NCI-H2107 treated with DMSO at 0.1 percent for 48 hours (cell line): ENCODE measurements around the gene ZNF267.
"Not testable (repeated sequence)": the region's sequence is repeated elsewhere in the genome, so short reads cannot be mapped to it uniquely, and the experiment has no call there.

Source experiments
- DNase-seq: peaks from one replicate; lab custom pipeline; 2025; ENCODE audit not compliant: unreplicated experiment; lab: John Stamatoyannopoulos, UW

Gene ZNF267

DNA sequence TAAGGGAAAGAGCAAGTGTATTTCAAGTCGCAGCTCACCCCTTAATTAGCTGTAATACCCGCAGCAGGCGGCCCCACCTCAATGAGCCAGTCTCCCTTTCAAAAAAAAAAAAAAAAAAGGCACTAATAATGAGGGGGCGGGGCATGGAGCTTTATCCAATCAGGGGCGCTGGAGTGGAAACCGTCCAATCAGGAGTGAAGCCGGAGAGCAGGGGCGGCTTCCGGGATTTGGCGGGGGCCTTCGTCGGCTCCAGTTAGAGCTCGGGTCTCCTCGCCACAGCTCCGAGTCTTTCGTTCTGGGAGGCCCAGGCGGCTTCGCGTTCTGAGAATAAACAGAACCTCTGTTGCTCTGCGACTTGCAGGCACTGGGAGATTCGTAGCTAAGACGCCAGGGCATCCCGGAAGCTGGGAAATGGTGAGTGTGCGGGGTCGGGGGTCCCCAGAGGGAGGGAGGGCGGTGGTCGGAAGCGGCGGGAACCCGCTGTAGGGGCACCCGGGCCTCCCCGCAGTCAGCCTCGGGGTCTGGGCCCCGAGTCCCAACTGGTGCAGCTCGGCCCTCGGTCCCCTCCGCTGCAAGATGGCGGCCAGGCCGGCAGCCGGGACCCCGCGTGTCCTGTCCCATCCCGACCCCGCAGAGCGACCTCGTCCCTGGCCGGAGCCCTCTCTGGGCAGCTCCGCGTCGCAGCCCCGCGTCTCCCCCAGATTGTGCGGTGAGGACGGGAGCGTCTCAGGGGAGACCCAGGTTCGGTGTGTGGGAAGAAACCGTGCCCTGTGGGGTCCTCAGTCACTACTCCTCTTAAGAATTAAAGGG lies at the start of gene ZNF267:
Gene ZNF267 (plus strand): TSS at position 252 of the 810 bp plus-strand sequence. CDS start 160 bp downstream, at position 412.
- peak; percentile 74 for DNase-seq

DNA sequence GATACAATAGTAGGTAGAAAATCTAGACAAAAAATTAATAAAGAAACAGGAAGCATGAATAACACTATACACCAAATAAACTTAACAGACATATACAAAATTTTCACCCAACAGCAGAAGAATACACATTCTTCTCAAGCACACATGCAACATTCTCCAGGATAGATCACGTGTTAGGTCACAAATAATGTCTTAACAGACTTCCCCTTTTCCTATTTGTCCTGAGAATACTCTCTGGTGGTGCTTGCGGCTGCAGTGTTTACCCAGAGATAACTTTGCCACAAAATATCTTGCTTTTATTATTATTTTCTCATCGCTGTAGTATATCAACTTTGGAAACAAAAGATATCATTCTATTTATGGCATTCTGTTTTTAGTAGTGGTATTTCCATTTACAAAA lies 40.6 kb upstream of the ZNF267 start:
- DNase-seq, result no peak

- DNase-seq, result not testable (repeated sequence)
Observed at GRCh38 chr16:31836396-31836795, 37.2 kb upstream of the ZNF267 start.

DNA sequence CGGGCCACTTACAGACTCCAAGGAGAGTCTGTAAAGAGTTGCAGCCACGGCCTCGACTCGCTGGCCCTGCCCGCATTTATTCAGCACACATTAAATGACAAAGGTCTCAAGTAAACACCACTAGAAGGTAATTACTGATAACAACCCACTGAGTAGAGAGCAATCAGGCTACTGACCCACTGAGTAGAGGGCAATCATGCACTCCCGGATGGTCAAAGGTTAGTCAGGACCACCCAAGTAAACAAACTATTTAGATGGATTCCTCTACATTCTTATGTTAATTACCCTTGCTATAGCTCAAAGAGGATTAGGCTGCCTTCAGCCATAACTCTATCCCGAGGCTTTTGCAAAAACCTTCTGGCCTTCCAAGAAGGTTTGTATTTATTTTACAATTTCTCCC lies 30.7 kb upstream of the ZNF267 start:
- no peak for DNase-seq

GRCh38 chr16:31848572-31848971 lies 25.0 kb upstream of the ZNF267 start:
- DNase-seq, result not testable (repeated sequence)

DNA sequence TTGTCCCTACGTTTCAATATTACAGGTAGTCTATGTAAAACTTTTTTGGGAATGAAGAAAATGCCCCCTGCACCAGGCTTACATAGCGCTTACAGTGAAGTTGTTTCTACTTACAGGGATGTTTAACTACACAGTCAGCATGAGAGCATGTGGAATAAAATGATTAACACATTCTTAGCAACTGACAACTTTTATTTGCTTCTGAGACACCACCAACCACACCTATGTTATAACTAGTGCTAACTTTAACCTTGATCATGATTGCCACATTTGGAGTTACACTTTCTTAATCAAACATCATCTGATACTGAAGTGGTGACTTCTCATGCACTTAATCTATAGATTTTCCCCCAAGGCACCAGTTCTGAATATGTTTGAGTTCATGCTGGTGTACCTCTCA lies 20.3 kb upstream of the ZNF267 start:
- DNase-seq, result no peak

DNA sequence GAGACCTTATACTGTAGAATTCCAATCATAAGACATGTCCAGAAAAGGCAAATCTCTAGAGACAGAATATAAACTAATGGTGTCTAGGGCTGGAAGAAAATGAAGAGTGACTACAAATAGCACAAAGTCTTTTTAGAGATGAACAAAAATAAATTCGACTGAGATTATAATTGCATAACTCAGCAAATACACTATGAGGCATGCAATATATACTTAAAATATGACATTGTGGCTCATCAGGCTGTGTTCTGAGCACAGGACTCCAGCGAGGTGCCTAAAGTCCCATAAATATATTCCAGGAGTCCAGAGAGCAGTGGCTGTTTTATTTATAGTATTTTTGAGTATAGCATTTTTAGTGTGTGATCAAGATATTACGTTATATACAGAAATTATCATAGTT lies 13.1 kb upstream of the ZNF267 start:
- DNase-seq, result no peak

GRCh38 chr16:31861455-31861854 lies 12.2 kb upstream of the ZNF267 start:
- no peak for DNase-seq

GRCh38 chr16:31862761-31863160 lies 10.8 kb upstream of the ZNF267 start:
- no peak for DNase-seq

DNA sequence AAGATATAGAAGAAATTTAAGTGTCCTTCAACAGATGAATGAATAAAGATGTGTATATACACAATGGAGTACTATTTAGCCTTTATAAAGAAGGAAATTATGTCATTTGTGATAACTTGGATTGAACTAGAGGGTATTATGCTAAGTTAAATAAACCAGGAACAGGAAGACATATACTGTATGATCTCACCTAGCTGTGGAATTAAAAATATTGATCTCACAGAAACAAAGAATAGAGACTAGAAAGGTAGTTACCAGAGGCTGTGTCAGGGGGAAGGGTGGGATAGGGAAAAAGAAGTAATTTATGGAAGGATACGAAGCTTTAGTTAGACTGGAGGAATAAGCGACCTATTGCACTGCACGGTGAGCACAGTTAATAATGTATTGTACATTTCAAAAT lies 5.4 kb upstream of the ZNF267 start:
- DNase-seq, result no peak

- peak; percentile 22 for DNase-seq
Observed at GRCh38 chr16:31868691-31869167, 4.9 kb upstream of the ZNF267 start.

DNA sequence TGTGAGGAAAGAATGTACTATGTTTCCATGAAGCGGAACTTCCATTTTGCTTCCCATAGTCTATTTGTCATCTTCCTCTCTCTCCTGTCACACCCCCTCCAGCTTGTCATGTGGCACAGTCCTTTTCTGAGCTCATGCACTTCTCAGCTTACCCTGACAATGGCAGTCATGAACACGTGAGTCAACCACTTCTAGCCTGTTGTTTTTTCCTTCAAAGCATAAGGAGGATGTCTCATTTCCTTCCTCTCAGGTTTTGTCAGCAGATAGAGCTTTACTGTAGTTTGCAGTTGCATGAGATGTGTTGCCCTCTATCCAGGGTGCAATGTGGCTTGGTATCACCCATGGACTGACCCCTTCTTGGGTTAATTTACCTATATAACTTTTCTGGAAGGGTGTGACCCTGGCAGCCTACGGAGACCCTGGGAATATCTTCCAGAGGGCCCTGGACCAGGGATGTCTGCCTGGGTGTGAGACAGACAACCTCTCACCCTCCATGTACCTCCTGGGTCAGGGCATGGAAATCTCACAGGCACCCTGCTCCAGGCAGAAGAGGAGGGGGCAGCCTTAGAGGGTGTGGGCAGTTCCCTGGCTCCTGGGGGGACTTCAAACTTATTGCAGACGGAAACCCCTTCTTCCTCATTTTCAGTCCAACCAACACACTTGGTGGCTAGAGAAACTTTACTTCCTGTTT lies 4.0 kb upstream of the ZNF267 start:
- DNase-seq, result peak; percentile 71

DNA sequence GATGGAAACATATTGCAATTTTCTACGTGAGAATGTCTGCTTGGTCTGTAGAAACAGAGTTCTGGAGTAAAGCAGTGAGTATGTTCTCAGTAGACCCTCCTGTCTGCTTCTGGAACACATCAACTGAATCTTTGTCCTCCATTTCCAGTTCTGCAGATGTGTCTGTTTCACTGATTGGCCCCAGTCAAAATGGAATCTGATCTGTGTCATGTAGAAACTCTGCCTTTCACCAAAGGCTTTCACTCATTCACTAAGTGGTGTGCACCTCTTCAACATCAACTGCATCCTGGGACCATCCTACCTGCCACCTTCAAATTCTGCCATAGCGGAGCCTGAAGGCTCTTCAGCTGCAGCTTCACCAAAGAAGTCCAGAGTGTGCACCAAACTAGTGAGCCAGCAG lies 2.8 kb upstream of the ZNF267 start:
- no peak for DNase-seq

GRCh38 chr16:31871510-31871909 lies 2.1 kb upstream of the ZNF267 start:
- no peak for DNase-seq

GRCh38 chr16:31872201-31872600 lies 1.4 kb upstream of the ZNF267 start:
- DNase-seq, result no peak

DNA sequence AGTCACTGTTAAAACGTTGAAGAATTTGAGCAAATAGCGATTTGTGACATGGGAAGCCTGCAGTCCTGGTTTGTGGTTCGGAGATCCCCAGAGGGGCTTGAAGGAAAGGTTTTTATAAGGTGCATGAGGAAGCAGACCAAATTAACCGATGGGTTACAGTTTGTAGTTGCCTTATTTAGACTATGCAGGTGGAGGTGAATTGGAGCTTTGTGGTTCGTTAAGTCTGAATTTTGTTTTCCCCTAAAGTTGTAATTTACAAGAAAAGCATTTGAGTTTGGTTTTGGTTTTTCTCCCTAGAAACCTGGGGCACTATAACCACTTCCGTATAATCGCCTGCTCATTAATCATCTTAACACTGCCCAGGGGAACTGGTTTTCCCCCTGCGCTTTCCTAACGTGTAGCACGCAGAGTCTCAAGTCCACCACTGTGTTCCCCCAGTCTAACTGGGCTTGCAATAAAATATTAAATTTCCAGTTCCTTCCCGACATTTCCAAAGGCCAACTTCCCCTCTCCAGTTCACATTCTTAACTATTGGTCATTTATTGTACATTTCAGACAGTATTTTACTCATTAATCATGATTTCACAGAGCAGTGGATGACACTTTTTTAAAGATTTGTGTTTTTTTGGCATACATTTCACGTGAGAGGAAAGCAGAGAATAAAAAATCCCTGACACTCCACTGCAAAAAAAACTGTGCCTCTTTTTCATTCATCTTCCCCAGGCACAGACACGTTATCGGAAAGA lies 932 bp downstream of the ZNF267 start:
- DNase-seq, result peak; percentile 21

DNA sequence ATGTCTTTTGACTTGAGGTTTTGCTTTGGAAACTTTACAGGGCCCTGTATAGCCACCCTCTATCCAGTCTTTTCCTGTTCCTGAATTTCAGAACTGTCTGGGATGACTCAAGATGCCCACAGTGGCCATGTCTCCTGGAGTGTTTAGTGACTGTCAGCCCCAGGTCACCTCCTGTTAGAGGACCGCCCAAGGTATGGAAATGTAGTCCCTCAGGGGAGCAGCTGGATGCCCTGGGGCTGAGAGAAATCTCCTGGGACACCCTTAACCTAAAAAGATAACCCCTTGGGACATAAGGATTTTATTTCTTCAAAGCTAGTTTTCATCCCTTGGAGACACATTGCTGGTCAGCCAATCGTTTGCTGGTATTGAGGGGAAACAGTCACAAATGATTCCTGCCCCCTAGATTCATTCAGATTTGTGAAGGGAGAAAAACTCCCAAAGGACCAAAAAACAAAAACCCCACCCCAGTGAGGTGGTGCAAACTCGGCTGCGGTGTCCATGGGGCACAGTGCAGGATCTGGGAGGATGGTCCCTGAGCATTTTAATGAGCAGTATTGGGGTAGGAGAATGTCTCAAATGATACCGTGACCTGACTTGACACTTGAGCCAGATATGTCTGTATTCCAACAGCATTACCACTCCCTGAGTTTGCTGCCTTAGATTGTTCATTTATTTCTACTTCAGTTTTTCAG lies 1.7 kb downstream of the ZNF267 start:
- DNase-seq, result no peak

DNA sequence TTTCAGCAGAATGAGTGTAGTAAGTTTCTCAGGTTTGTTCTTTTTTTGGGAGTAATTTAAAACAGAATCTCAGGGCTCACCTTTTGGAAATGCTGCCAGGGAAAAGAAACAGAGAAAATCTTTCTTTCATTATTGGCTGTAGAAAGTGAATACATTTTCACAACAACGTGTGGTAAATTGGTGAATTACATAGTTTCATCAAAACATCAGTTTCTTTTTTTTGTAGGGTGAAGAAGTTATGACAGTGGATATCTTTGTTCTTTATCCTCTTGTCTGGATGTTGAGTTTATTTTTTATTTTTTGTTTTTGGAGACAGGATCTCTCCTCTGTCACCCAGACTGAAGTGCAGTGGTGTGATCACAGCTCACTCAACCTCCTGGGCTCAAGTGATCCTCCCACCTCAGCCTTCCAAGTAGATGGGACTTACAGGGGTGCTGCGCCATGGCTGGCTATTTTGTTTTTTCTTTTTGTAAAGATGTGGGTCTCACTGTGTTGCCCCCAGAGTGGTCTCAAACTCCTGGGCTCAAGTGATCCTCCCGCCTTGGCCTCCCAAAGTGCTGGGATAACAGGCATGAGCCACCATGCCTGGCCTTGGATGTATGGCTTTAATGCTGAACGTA lies 2.4 kb downstream of the ZNF267 start:
- DNase-seq, result no peak

DNA sequence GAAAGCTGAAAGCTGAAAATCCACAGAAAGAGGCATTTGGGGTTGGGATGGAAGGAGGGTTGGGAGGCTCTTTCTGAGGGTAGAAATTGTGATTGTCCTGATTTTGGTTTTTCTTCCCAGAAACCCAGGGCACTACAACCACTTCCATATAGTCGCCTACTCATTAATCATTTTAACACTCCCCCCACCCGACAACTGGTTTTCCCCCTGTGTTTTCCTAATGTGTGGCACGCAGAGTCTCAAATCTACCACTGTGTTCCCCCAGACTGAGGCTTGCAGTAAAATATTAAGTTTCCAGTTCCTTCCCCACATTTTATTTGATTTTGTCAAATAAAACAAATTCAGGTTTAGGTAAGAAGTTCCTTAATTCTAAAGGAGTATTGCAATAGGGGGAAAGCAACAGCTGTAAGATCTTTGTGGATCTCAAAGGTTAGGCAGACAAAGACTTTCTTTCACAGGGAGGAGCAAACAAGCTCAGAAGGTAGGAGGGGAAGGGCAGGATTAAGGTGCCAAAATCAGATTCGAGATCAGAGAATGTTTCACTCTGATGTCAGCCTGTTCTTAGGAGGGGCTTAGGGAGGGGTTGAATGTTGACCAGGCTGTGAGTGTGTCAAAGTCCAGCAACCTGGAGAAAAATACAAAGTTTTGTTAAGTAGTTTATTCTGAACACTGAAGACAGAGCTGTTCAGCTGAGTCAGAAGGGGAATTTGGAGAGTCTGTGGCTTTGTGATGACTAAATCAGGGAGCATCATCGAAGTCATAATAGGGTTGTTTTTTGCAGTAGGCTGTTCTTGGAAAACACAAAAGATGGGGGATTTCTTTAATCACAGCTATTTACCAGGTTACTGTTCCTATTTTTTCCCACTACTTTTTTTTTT lies 3.6 kb downstream of the ZNF267 start:
- no peak for DNase-seq
